ENCODE data around the gene ZNF445.
"Not testable (repeated sequence)": the region's sequence is repeated elsewhere in the genome, so short reads cannot be mapped to it uniquely, and the experiment has no call there.

The ZNF445 gene

GRCh38 chr3:44478055-44478468 is 592 bp upstream of the ZNF445 start:
- no peak for DNase-seq (ENCODE audit: insufficient read length, low spot score)
- FAIRE-seq = peak; percentile 75

GRCh38 chr3:44476963-44477311 is 533 bp downstream of the ZNF445 start:
- DNase-seq (ENCODE audit: insufficient read length, low spot score) (no peak), FAIRE-seq (no peak)

- FAIRE-seq (no peak), DNase-seq (ENCODE audit: insufficient read length, low spot score) (no peak)
Measured at GRCh38 chr3:44476181-44476611, 1.3 kb downstream of the ZNF445 start.

GRCh38 chr3:44474886-44475285 is 2.6 kb downstream of the ZNF445 start:
- FAIRE-seq; DNase-seq (ENCODE audit: insufficient read length, low spot score): not testable (repeated sequence)

- FAIRE-seq (no peak), DNase-seq (ENCODE audit: insufficient read length, low spot score) (no peak)
Measured at GRCh38 chr3:44470430-44470829, 7.0 kb downstream of the ZNF445 start.

- FAIRE-seq = no peak
- DNase-seq (ENCODE audit: insufficient read length, low spot score) = no peak
Measured at GRCh38 chr3:44469914-44470313, 7.6 kb downstream of the ZNF445 start.

GRCh38 chr3:44468572-44469520 is 8.6 kb downstream of the ZNF445 start:
- DNase-seq (ENCODE audit: insufficient read length, low spot score) = no peak
- FAIRE-seq = no peak

- FAIRE-seq; DNase-seq (ENCODE audit: insufficient read length, low spot score): not testable (repeated sequence)
Measured at GRCh38 chr3:44468099-44468537, 9.4 kb downstream of the ZNF445 start.

GRCh38 chr3:44467241-44467640 is 10.2 kb downstream of the ZNF445 start:
- FAIRE-seq (no peak), DNase-seq (ENCODE audit: insufficient read length, low spot score) (no peak)

GRCh38 chr3:44464920-44465319 is 12.6 kb downstream of the ZNF445 start:
- FAIRE-seq; DNase-seq (ENCODE audit: insufficient read length, low spot score): not testable (repeated sequence)

- DNase-seq (ENCODE audit: insufficient read length, low spot score) (no peak), FAIRE-seq (no peak)
Measured at GRCh38 chr3:44464509-44464908, 13.0 kb downstream of the ZNF445 start.

GRCh38 chr3:44460050-44460449 is 17.4 kb downstream of the ZNF445 start:
- not testable (repeated sequence) for DNase-seq (ENCODE audit: insufficient read length, low spot score); FAIRE-seq

GRCh38 chr3:44455318-44455717 is 22.2 kb downstream of the ZNF445 start:
- no peak for FAIRE-seq
- no peak for DNase-seq (ENCODE audit: insufficient read length, low spot score)

GRCh38 chr3:44454258-44454657 is 23.2 kb downstream of the ZNF445 start:
- FAIRE-seq = no peak
- no peak for DNase-seq (ENCODE audit: insufficient read length, low spot score)

GRCh38 chr3:44451441-44451840 is 26.0 kb downstream of the ZNF445 start:
- DNase-seq (ENCODE audit: insufficient read length, low spot score) (no peak), FAIRE-seq (no peak)

GRCh38 chr3:44446929-44447328 is 30.5 kb downstream of the ZNF445 start:
- FAIRE-seq (no peak), DNase-seq (ENCODE audit: insufficient read length, low spot score) (no peak)

- DNase-seq (ENCODE audit: insufficient read length, low spot score) (no peak), FAIRE-seq (no peak)
Measured at GRCh38 chr3:44445786-44446185, 31.7 kb downstream of the ZNF445 start.

GRCh38 chr3:44444896-44445691 is 32.4 kb downstream of the ZNF445 start:
- DNase-seq (ENCODE audit: insufficient read length, low spot score) (no peak), FAIRE-seq (no peak)

- DNase-seq (ENCODE audit: insufficient read length, low spot score) = no peak
- no peak for FAIRE-seq
Measured at GRCh38 chr3:44444437-44444836, 33.0 kb downstream of the ZNF445 start.

GRCh38 chr3:44442596-44443309 is 34.7 kb downstream of the ZNF445 start:
- DNase-seq (ENCODE audit: insufficient read length, low spot score) = no peak
- no peak for FAIRE-seq

All from GM19239 (cell line).